HEK293 (cell line): Measurements from ENCODE around the gene PPP6R1.
A peak's percentile ranks its signal among the peaks of the same experiment; 100 is the strongest.

Experiments used
- CTCF ChIA-PET: fragments of 350-600 bp; formaldehyde crosslinking; extraction: SDS; loops from one replicate; lab custom pipeline; 2021; ENCODE audit warnings: antibody characterized with exemption; lab: Yijun Ruan, JAX
- POLR2A ChIA-PET: fragments of 300-600 bp; formaldehyde crosslinking; extraction: SDS; loops from one replicate; lab custom pipeline; 2020; ENCODE audit warnings: antibody characterized with exemption, inconsistent platforms; lab: Yijun Ruan, JAX
- H3K27ac ChIP-seq: fragments of 200-500 bp; sonication (Bioruptor generic); 2 replicates; pipeline ENCODE4 v1.5.1; 2014; ENCODE audit warnings: low read depth, low read length, control low read depth, inconsistent platforms; ENCODE audit errors: extremely low read depth
- H3K36me3 ChIP-seq, 2 experiments: fragments of 200-500 bp in 1 of 2; sonication (Bioruptor generic) in 1 of 2; 1 replicate in 1 of 2; 2 replicates in 1 of 2; pipeline ENCODE4 v1.5.1; 2014 to 2017; ENCODE audit warnings: inconsistent platforms in 2 of 2, low read length in 2 of 2; ENCODE audit not compliant: control insufficient read depth in 2 of 2, insufficient read depth in 1 of 2
- H3K4me1 ChIP-seq: fragments of 200-500 bp; sonication (Bioruptor generic); 2 replicates; pipeline ENCODE4 v1.5.1; 2014; ENCODE audit warnings: mild to moderate bottlenecking, low read length, inconsistent platforms; ENCODE audit not compliant: control insufficient read depth, insufficient read depth
- H3K4me3 ChIP-seq: 2 replicates; pipeline ENCODE4 v1.5.1; 2011; ENCODE audit warnings: low read depth, mild to moderate bottlenecking, control low read depth, low read length, moderate library complexity
- H3K9me3 ChIP-seq: fragments of 200-500 bp; sonication (Bioruptor generic); 2 replicates; pipeline ENCODE4 v1.5.1; 2014; ENCODE audit warnings: low read depth, low read length, inconsistent platforms; ENCODE audit not compliant: control insufficient read depth, insufficient read depth
- ZNF280D ChIP-seq: fragments of 450-650 bp; formaldehyde crosslinking; IDR thresholded peaks from 2 replicates; pipeline ENCODE4 v1.5.1; 2016; ENCODE audit warnings: missing biosample characterization, missing genetic modification characterization
- ZNF707 ChIP-seq: fragments of 450-650 bp; formaldehyde crosslinking; IDR thresholded peaks from 2 replicates; pipeline ENCODE4 v1.5.1; 2016; ENCODE audit warnings: missing biosample characterization, missing genetic modification characterization
- ZNF776 ChIP-seq: fragments of 450-650 bp; formaldehyde crosslinking; IDR thresholded peaks from 2 replicates; pipeline ENCODE4 v1.5.0; 2017; ENCODE audit warnings: missing biosample characterization, missing genetic modification characterization, borderline replicate concordance
- TF ChIP-seq, protein P1 (sequence below): fragments of 450-650 bp; formaldehyde crosslinking; IDR thresholded peaks from 2 replicates; pipeline ENCODE4 v1.5.1; 2016; ENCODE audit warnings: missing biosample characterization, missing genetic modification characterization
- TF ChIP-seq, protein P2 (sequence below): IDR thresholded peaks from 2 replicates; pipeline ENCODE4 v1.6.1; 2011; ENCODE audit warnings: mild to moderate bottlenecking, low read depth, low read length, borderline replicate concordance
- TF ChIP-seq, protein P3 (sequence below): fragments of 450-650 bp; formaldehyde crosslinking; conservative IDR thresholded peaks from 2 replicates; pipeline ENCODE4 v1.5.1; 2016; ENCODE audit warnings: low read depth, missing biosample characterization, missing genetic modification characterization

PPP6R1 gene

GRCh38 chr19:55209693-55210472, 48.9 kb downstream of the PPP6R1 start (continued):
- TF ChIP-seq ZNF776 = no peak
- TF ChIP-seq, all 188 proteins: peak for 15

DNA sequence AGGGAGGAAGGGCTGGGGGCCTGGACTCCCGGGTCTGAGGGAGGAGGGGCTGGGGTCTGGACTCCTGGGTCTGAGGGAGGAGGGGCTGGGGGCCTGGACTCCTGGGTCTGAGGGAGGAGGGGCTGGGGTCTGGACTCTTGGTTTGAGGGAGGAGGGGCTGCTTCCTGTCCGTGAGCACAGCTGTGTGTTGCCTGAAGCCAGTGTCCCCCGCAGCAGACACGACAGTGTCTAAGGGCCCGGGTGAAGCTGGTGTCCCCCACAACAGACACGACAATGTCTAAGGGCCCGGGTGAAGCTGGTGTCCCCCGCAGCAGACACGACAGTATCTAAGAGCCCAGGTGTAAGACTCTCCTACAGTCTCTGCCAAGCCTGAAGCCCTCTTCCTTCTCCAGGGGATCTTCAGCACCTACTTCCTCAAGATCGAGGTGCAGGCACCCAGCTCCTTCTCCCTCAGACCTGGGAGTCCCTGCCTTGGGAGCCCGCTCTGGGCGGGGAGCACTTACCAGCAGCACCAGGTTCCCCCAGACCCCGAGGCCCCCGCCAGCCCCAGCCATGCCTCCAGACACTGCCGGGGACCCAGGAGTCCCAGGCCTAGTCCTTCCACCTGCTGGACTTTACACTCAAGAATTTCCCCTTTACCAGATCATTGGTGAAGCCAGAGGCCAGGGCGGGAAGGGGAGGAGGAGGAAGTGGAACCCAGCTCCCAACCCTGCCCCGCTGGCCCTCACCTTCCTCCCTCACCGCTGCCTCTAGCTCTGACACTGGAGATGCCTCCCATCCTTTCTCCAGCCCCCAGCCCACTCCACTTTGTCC, 49.7 kb downstream of the PPP6R1 start, which contains the start of gene PTPRH:
Gene PTPRH, minus strand, starts transcription at position 622 of the 813 bp plus-strand sequence. Its CDS starts 68 bp downstream, at position 554.
- POLR2A ChIA-PET = interaction anchor here (1.2 kb wide), 1 partner anchor 198 kb away, joined by 3 read pairs; no protein-coding TSS in a partner anchor
- Histone ChIP-seq H3K4me1 (peaks cover 13% of the 10 kb centered on the region), H3K27ac (peak within 1 kb of the TSS; percentile 22; the same call in 1 of the 2 replicates), H3K9me3 (no peaks in the 10 kb centered on the region; the same call in 1 of the 2 replicates), H3K4me3 (no peak within 1 kb of the TSS), H3K36me3 (no peaks in the 10 kb centered on the region)
- TF ChIP-seq, protein P1, sequence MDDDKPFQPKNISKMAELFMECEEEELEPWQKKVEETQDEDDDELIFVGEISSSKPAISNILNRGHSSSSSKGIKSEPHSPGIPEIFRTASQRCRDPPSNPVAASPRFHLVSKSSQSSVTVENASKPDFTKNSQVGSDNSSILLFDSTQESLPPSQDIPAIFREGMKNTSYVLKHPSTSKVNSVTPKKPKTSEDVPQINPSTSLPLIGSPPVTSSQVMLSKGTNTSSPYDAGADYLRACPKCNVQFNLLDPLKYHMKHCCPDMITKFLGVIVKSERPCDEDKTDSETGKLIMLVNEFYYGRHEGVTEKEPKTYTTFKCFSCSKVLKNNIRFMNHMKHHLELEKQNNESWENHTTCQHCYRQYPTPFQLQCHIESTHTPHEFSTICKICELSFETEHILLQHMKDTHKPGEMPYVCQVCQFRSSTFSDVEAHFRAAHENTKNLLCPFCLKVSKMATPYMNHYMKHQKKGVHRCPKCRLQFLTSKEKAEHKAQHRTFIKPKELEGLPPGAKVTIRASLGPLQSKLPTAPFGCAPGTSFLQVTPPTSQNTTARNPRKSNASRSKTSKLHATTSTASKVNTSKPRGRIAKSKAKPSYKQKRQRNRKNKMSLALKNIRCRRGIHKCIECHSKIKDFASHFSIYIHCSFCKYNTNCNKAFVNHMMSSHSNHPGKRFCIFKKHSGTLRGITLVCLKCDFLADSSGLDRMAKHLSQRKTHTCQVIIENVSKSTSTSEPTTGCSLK = no peak
- TF ChIP-seq, protein P2, sequence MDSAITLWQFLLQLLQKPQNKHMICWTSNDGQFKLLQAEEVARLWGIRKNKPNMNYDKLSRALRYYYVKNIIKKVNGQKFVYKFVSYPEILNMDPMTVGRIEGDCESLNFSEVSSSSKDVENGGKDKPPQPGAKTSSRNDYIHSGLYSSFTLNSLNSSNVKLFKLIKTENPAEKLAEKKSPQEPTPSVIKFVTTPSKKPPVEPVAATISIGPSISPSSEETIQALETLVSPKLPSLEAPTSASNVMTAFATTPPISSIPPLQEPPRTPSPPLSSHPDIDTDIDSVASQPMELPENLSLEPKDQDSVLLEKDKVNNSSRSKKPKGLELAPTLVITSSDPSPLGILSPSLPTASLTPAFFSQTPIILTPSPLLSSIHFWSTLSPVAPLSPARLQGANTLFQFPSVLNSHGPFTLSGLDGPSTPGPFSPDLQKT = no peak
- TF ChIP-seq ZNF280D = no peak
- no peak for TF ChIP-seq ZNF707 (tag by site-specific recombination)
- TF ChIP-seq, protein P3, sequence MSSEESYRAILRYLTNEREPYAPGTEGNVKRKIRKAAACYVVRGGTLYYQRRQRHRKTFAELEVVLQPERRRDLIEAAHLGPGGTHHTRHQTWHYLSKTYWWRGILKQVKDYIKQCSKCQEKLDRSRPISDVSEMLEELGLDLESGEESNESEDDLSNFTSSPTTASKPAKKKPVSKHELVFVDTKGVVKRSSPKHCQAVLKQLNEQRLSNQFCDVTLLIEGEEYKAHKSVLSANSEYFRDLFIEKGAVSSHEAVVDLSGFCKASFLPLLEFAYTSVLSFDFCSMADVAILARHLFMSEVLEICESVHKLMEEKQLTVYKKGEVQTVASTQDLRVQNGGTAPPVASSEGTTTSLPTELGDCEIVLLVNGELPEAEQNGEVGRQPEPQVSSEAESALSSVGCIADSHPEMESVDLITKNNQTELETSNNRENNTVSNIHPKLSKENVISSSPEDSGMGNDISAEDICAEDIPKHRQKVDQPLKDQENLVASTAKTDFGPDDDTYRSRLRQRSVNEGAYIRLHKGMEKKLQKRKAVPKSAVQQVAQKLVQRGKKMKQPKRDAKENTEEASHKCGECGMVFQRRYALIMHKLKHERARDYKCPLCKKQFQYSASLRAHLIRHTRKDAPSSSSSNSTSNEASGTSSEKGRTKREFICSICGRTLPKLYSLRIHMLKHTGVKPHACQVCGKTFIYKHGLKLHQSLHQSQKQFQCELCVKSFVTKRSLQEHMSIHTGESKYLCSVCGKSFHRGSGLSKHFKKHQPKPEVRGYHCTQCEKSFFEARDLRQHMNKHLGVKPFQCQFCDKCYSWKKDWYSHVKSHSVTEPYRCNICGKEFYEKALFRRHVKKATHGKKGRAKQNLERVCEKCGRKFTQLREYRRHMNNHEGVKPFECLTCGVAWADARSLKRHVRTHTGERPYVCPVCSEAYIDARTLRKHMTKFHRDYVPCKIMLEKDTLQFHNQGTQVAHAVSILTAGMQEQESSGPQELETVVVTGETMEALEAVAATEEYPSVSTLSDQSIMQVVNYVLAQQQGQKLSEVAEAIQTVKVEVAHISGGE (tag by site-specific recombination) = peak; percentile 23; the same call in 1 of the 2 replicates
- CTCF ChIA-PET = interaction anchor here (0.6 kb wide), 2 partner anchors 68 to 92 kb away, joined by 3 read pairs; no protein-coding TSS in a partner anchor
